Large intestine (tissue), 3 donors: ENCODE results near the gene PSMB7. TPM values are rescaled to one million over a fixed set of nuclear protein-coding genes. Genes with fewer than 3 reads are reported as not detected.

Experiments
- DNase-seq, 2 donors: peaks; one replicate each; pipeline versions ENCODE4 v3.0.0 to v3.0.0-alpha.2; 2013
- H3K27ac ChIP-seq: one replicate; pipeline ENCODE4 v1.5.1; 2013; ENCODE audit warnings: low read length
- H3K27me3 ChIP-seq: 2 replicates; pipeline ENCODE4 v1.6.1; 2013; ENCODE audit warnings: low read length; ENCODE audit not compliant: control insufficient read depth, insufficient read depth
- H3K36me3 ChIP-seq: 2 replicates; pipeline ENCODE4 v1.6.1; 2013; ENCODE audit warnings: low read length; ENCODE audit not compliant: control insufficient read depth, insufficient read depth
- H3K4me1 ChIP-seq: one replicate; pipeline ENCODE4 v1.6.1; 2013; ENCODE audit warnings: low read length; ENCODE audit not compliant: control insufficient read depth, insufficient read depth
- H3K4me3 ChIP-seq: one replicate; pipeline ENCODE4 v1.5.1; 2013; ENCODE audit warnings: low read length
- H3K9me3 ChIP-seq: one replicate; pipeline ENCODE4 v1.6.1; 2013; ENCODE audit warnings: mild to moderate bottlenecking, low read depth, low read length, moderate library complexity; ENCODE audit not compliant: control insufficient read depth
- WGBS: methylation state at CpG from one replicate; pipeline ENCODE4 v1.1.5; 2013; ENCODE audit warnings: low lambda C conversion rate; ENCODE audit not compliant: insufficient coverage; 5-methylcytosine and 5-hydroxymethylcytosine counted together
- polyA plus RNA-seq: library from polyadenylated mRNA; unstranded; fragments of 120-200 nt; gene quantifications from one replicate; pipeline ENCODE4 v1.2.1, GENCODE V29; 2013

PSMB7 gene
- polyA plus RNA-seq, 1 donor = 148 TPM

DNA sequence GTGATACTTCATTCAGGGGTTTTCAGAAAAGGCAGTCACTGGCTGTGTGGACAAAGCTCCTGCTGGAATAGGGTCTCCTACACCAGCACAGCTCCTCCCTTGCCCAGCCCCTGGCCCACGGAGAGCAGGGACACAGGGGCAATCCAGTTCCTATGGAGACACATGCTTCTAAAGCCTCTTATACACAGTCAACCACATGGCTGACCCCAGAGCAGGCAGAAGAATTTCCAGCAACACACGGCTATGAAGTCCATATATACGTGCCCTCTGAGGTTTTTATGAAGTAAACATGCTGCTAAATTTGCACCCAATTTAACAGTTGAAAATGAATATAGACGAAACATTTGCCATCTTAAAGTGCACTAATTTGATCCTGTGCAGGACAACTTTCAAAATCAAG lies 19.4 kb downstream of the PSMB7 start:
- DNase-seq = no peak
- Histone ChIP-seq H3K36me3 (peaks cover 32% of the 10 kb centered on the region), H3K27ac (no peak overlapping the region), H3K9me3 (no peaks in the 10 kb centered on the region), H3K27me3 (no peaks in the 10 kb centered on the region), H3K4me1 (peaks cover 1% of the 10 kb centered on the region), H3K4me3 (no peak overlapping the region)
- WGBS = 90% methylated on average over 2 of the region's 4 CpGs

DNA sequence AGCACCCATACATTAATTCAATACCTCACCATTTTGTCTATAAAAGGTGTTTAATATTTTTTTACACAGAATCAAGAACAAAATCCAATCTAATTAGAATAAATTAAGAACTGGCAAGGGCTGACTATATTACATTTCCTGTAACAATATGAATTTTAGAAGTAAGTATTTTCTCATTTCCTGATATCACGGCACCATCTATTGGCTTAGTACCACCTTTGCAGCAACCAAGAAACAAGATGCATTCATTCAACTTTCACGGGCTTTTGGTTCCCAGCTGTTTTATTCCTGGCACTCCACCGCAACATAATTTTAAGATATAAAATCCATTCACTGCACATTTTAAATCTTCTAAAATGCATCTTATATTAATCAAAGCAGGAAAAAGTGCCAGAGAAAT lies 20.6 kb downstream of the PSMB7 start:
- Histone ChIP-seq H3K4me3 (no peak overlapping the region), H3K4me1 (peaks cover 4% of the 10 kb centered on the region), H3K27me3 (no peaks in the 10 kb centered on the region), H3K27ac (no peak overlapping the region), H3K9me3 (no peaks in the 10 kb centered on the region), H3K36me3 (peaks cover 25% of the 10 kb centered on the region)
- no peak for DNase-seq
- WGBS = 83% methylated on average over 1 of the region's 3 CpGs

GRCh38 chr9:124394167-124394566 lies 21.1 kb downstream of the PSMB7 start:
- H3K4me1 ChIP-seq = peaks cover 4% of the 10 kb centered on the region
- 90% methylated on average over 2 of the region's 2 CpGs for WGBS
- H3K4me3 ChIP-seq = no peak overlapping the region
- H3K9me3 ChIP-seq = no peaks in the 10 kb centered on the region
- peaks cover 24% of the 10 kb centered on the region for H3K36me3 ChIP-seq
- no peak overlapping the region for H3K27ac ChIP-seq
- H3K27me3 ChIP-seq = no peaks in the 10 kb centered on the region
- DNase-seq = no peak

GRCh38 chr9:124392871-124393460 lies 22.3 kb downstream of the PSMB7 start:
- Histone ChIP-seq H3K4me3 (no peak overlapping the region), H3K36me3 (peaks cover 23% of the 10 kb centered on the region), H3K27me3 (no peaks in the 10 kb centered on the region), H3K9me3 (no peaks in the 10 kb centered on the region), H3K4me1 (peaks cover 7% of the 10 kb centered on the region), H3K27ac (no peak overlapping the region)
- no peak for DNase-seq
- no CpG with 5 or more reads among the region's 9 CpGs for WGBS

DNA sequence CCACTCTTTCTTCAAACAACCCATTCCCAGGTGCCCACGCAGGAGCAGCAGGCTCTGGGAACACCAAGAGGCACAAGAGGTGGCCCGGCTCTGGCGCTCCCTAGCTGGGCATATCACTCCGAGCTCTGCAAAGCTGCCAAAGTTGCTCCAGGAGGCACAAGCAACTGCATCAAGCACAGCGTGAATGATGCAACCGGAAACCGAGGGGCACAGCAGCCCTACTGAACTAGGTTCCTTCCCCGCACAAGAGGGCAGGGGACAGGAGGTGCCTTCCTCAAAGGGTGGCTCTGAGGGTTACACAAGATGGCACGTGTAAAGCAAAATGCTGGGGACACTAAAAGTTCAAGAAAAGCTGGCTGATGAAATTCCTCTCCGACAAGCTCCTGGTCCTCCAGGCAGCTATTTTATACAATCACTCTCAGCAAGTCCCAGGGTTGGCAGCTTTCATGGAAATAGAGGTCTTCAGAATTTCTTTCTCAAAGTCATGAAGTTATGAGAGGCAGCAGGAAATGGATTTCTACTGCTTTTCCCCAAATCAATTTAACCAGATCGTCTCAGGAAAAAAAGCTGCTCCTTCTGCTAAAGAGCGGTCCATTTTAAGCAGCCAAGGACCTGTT lies 22.9 kb downstream of the PSMB7 start:
- peaks cover 11% of the 10 kb centered on the region for H3K4me1 ChIP-seq
- no peaks in the 10 kb centered on the region for H3K9me3 ChIP-seq
- H3K27me3 ChIP-seq = no peaks in the 10 kb centered on the region
- 100% methylated on average over 1 of the region's 12 CpGs for WGBS
- H3K4me3 ChIP-seq = no peak overlapping the region
- peaks cover 23% of the 10 kb centered on the region for H3K36me3 ChIP-seq
- H3K27ac ChIP-seq = no peak overlapping the region
- DNase-seq = no peak

- Histone ChIP-seq H3K27me3 (no peaks in the 10 kb centered on the region), H3K4me1 (peaks cover 22% of the 10 kb centered on the region), H3K36me3 (peaks cover 14% of the 10 kb centered on the region), H3K4me3 (no peak overlapping the region), H3K9me3 (no peaks in the 10 kb centered on the region), H3K27ac (no peak overlapping the region)
- WGBS = no CpG with 5 or more reads among the region's 9 CpGs
- DNase-seq = peak in 1 of 2 donors; percentile 14
Observed at GRCh38 chr9:124390794-124391658, 24.2 kb downstream of the PSMB7 start.

DNA sequence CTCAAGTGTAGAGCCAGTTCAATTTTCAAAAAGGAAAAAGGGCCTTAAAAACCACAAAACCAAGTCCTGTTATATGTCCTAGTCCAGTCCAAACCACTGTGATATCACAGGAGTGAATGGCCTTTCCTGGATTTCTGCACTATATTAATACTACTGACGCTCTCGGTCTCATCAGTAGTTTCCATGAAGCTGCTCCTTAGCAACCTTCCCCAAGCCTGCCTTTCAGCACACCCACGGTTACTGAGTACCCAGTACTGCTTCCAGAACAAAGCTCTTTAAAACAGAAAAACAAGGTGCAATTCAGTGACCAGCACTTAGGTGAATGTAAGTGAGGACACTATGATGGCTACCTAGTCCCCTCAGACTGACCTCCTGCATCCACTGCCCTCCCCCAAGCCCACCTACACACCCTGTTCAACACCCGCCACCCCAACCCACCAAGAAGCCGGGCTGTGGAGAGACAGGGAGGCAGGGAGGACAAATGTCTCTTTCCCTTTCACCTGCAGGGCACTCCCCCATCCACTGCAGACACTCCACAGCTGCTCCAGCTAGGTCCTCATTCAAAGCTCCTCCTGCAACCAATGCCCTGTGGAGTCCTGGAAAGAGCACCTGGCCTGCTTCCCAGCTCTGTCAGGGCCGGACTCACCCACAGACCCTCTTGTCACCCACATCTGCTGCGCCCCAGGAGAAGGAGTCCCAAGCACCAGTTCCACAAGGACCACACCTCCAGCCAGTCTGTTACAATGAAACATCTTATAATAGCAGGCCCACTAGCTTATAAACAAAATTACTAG lies 25.9 kb downstream of the PSMB7 start:
- peaks cover 14% of the 10 kb centered on the region for H3K36me3 ChIP-seq
- no peaks in the 10 kb centered on the region for H3K9me3 ChIP-seq
- no peak overlapping the region for H3K27ac ChIP-seq
- H3K4me3 ChIP-seq = no peak overlapping the region
- no CpG with 5 or more reads among the region's 7 CpGs for WGBS
- no peaks in the 10 kb centered on the region for H3K27me3 ChIP-seq
- DNase-seq = no peak
- H3K4me1 ChIP-seq = peaks cover 22% of the 10 kb centered on the region

- H3K4me1 ChIP-seq = peaks cover 22% of the 10 kb centered on the region
- H3K27ac ChIP-seq = no peak overlapping the region
- no peak overlapping the region for H3K4me3 ChIP-seq
- H3K36me3 ChIP-seq = peaks cover 14% of the 10 kb centered on the region
- DNase-seq = no peak
- H3K9me3 ChIP-seq = no peaks in the 10 kb centered on the region
- WGBS = 100% methylated on average over 1 of the region's 12 CpGs
- H3K27me3 ChIP-seq = no peaks in the 10 kb centered on the region
Observed at GRCh38 chr9:124388275-124389048, 26.8 kb downstream of the PSMB7 start.

GRCh38 chr9:124386201-124386600 lies 29.0 kb downstream of the PSMB7 start:
- no peak overlapping the region for H3K4me3 ChIP-seq
- H3K36me3 ChIP-seq = peaks cover 18% of the 10 kb centered on the region
- peak overlapping the region; percentile 58 for H3K27ac ChIP-seq
- no peaks in the 10 kb centered on the region for H3K9me3 ChIP-seq
- peak; percentile 60 to 77 for DNase-seq
- no peaks in the 10 kb centered on the region for H3K27me3 ChIP-seq
- WGBS = no CpG with 5 or more reads among the region's 3 CpGs
- H3K4me1 ChIP-seq = peaks cover 22% of the 10 kb centered on the region
